A549 (cell line): ENCODE data around the gene DUSP11. TPM values are rescaled to one million over a fixed set of nuclear protein-coding genes. Genes with fewer than 3 reads are reported as not detected.

Experiments
- polyA plus RNA-seq, 4 experiments: library from polyadenylated mRNA; depleted of rRNA in 3 of 4; stranded (reverse); fragments of >200 nt; fragmentation: RNase III in 1 of 4; extraction: RNeasy Plus Mini Kit Qiagen cat#74134 plus additional on column Dnase treatment in 1 of 4; gene quantifications; 2 replicates in 3 of 4; 3 replicates in 1 of 4; pipeline ENCODE4 v1.2.3, GENCODE V29; 2011 to 2017

The DUSP11 gene
- polyA plus RNA-seq, 2 of the 4 experiments (the other 2 are of a cell fraction): 26.2 to 54.8 TPM

Other genes starting within 250 kb of the DUSP11 start
- not detected in 2 replicates for gene NAT8, start 137.7 kb downstream of the DUSP11 start, polyA plus RNA-seq (2011; rRNA removed)
- not detected in 3 replicates for gene NAT8, start 137.7 kb downstream of the DUSP11 start, polyA plus RNA-seq (2017; fragmentation: RNase III; extraction: RNeasy Plus Mini Kit Qiagen cat#74134 plus additional on column Dnase treatment)
- gene TPRKB, start 42.8 kb downstream of the DUSP11 start, polyA plus RNA-seq (2011; rRNA removed): 97.4 and 115 TPM in 2 replicates
- gene TPRKB, start 42.8 kb downstream of the DUSP11 start, polyA plus RNA-seq (2017; fragmentation: RNase III; extraction: RNeasy Plus Mini Kit Qiagen cat#74134 plus additional on column Dnase treatment): 138 to 167 TPM (median 144 TPM) in 3 replicates
- gene C2orf78, start 4.1 kb upstream of the DUSP11 start, polyA plus RNA-seq (2011; rRNA removed): not detected in 2 replicates
- not detected in 3 replicates for gene C2orf78, start 4.1 kb upstream of the DUSP11 start, polyA plus RNA-seq (2017; fragmentation: RNase III; extraction: RNeasy Plus Mini Kit Qiagen cat#74134 plus additional on column Dnase treatment)
- gene STAMBP, start 48.9 kb upstream of the DUSP11 start, polyA plus RNA-seq (2011; rRNA removed): 86.1 and 96.3 TPM in 2 replicates
- gene STAMBP, start 48.9 kb upstream of the DUSP11 start, polyA plus RNA-seq (2017; fragmentation: RNase III; extraction: RNeasy Plus Mini Kit Qiagen cat#74134 plus additional on column Dnase treatment): 42.1 to 45.6 TPM (median 44.4 TPM) in 3 replicates
- 0.04 and 0.07 TPM in 2 replicates for gene ACTG2, start 112.9 kb upstream of the DUSP11 start, polyA plus RNA-seq (2011; rRNA removed)
- gene ACTG2, start 112.9 kb upstream of the DUSP11 start, polyA plus RNA-seq (2017; fragmentation: RNase III; extraction: RNeasy Plus Mini Kit Qiagen cat#74134 plus additional on column Dnase treatment): 0.26 to 0.51 TPM (median 0.33 TPM) in 3 replicates
- gene DGUOK, start 146.8 kb upstream of the DUSP11 start, polyA plus RNA-seq (2011; rRNA removed): 145 and 185 TPM in 2 replicates
- gene DGUOK, start 146.8 kb upstream of the DUSP11 start, polyA plus RNA-seq (2017; fragmentation: RNase III; extraction: RNeasy Plus Mini Kit Qiagen cat#74134 plus additional on column Dnase treatment): 128 to 131 TPM (median 129 TPM) in 3 replicates
- 6.1 and 7.5 TPM in 2 replicates for gene TET3, start 204.8 kb upstream of the DUSP11 start, polyA plus RNA-seq (2011; rRNA removed)
- 4.5 to 5.2 TPM (median 4.6 TPM) in 3 replicates for gene TET3, start 204.8 kb upstream of the DUSP11 start, polyA plus RNA-seq (2017; fragmentation: RNase III; extraction: RNeasy Plus Mini Kit Qiagen cat#74134 plus additional on column Dnase treatment)